ENCODE data around the gene SULF2. TPM values are rescaled to one million over a fixed set of nuclear protein-coding genes. Genes with fewer than 3 reads are reported as not detected.

The SULF2 gene
- total and polyA plus RNA-seq, 9 of the 15 experiments (the other 6 are each of a cell fraction or from before 2014, with no cell fraction given), result 0.33 TPM; not detected in 8

DNA sequence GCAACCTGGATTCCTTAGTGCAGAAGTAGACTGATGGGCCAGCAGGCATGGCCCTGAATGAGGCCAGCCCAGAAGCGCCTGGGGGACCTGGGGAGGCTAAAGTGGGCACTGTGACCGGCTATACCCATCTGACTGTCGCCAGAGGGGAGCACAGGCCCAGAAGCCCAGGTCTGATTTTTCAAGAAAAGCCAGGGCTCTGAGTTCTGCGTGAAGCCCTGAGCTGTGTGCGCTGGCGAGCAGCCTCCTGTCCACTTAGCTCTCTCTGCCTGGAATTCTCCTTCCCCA lies 111.7 kb downstream of the SULF2 start:
- in situ Hi-C loops (cut with MboI), result loop anchor here (5.0 kb wide), 1 partner anchor 944 kb away; no protein-coding TSS in a partner anchor
- Histone ChIP-seq H3K4me2 (ENCODE audit: insufficient read depth, low read length) (no peak overlapping the region), H3K9me3 (replicated peaks; ENCODE audit: control insufficient read depth, insufficient read depth, low read depth, low read length) (no peaks in the 10 kb centered on the region), H3K27me3 (ENCODE audit: control insufficient read depth in 2 of 2, insufficient read depth in 2 of 2, low read length in 2 of 2) (peaks cover 49 to 87% of the 10 kb centered on the region in 2 experiments), H4K20me1 (replicated peaks; ENCODE audit: control insufficient read depth, insufficient read depth, low read length) (peaks cover 22% of the 10 kb centered on the region), H2AFZ (ENCODE audit: low read depth, low read length) (no peak overlapping the region), H3K36me3 (ENCODE audit: control insufficient read depth, insufficient read depth, low read length) (no peaks in the 10 kb centered on the region), H3K27ac (ENCODE audit: extremely low read depth, low read depth, low read length) (no peak overlapping the region), H3K4me3 (no peak overlapping the region), H3K4me1 (replicated peaks in 1 of 2; ENCODE audit: control insufficient read depth in 2 of 2, insufficient read depth in 2 of 2, low read length in 2 of 2) (peaks cover 0 to 12% of the 10 kb centered on the region in 2 experiments; a peak in 1 of 5 replicates), H3K9ac (ENCODE audit: insufficient read depth in 1 of 2, low read depth in 2 of 2, low read length in 2 of 2) (no peak overlapping the region), H3K79me2 (ENCODE audit: control insufficient read depth, insufficient read depth, low read length) (no peaks in the 10 kb centered on the region), H3K9me1 (ENCODE audit: control insufficient read depth, insufficient read depth, low read length) (no peaks in the 10 kb centered on the region)
- POLR2A ChIA-PET, result no interaction called here
- no TSS peak for BruUV-seq (replicated peaks)
- ATAC-seq (no peak), FAIRE-seq (no peak), DNase-seq (ENCODE audit: extremely low read depth in 1 of 4, low spot score in 3 of 4) (no peak)
- TF ChIP-seq ZC3H8 (IDR thresholded peaks at IDR 0.05) (no peak), SMC3 (conservative IDR thresholded peaks at IDR 0.05; ENCODE audit: insufficient read depth, low read depth, low read length) (no peak), MTA2 (IDR thresholded peaks at IDR 0.05; ENCODE audit: low read depth) (no peak), PRMT5 (CRISPR knock-in tag; IDR thresholded peaks at IDR 0.05) (no peak), AFF1 (IDR thresholded peaks at IDR 0.05; ENCODE audit: low read depth in 1 of 2, partially characterized antibody in 2 of 2) (no peak), NONO (IDR thresholded peaks at IDR 0.05; ENCODE audit: low read depth in 2 of 2, low read length in 1 of 2) (no peak), MXI1 (IDR thresholded peaks at IDR 0.05; ENCODE audit: low read depth, low read length) (no peak), MECOM (CRISPR knock-in tag; IDR thresholded peaks at IDR 0.05) (no peak), NFYB (IDR thresholded peaks at IDR 0.05; ENCODE audit: extremely low read depth, insufficient read length) (no peak), ELF1 (tag; IDR thresholded peaks at IDR 0.05) (no peak), TAF15 (IDR thresholded peaks at IDR 0.05; ENCODE audit: low read depth, low read length) (no peak), TCF7L2 (IDR thresholded peaks at IDR 0.05; ENCODE audit: low read depth, low read length) (no peak), FOXJ3 (CRISPR knock-in tag; IDR thresholded peaks at IDR 0.05) (no peak), NR1H2 (CRISPR knock-in tag; IDR thresholded peaks at IDR 0.05) (no peak), ZNF583 (CRISPR knock-in tag; IDR thresholded peaks at IDR 0.05) (no peak)
- TF ChIP-seq, protein P1, sequence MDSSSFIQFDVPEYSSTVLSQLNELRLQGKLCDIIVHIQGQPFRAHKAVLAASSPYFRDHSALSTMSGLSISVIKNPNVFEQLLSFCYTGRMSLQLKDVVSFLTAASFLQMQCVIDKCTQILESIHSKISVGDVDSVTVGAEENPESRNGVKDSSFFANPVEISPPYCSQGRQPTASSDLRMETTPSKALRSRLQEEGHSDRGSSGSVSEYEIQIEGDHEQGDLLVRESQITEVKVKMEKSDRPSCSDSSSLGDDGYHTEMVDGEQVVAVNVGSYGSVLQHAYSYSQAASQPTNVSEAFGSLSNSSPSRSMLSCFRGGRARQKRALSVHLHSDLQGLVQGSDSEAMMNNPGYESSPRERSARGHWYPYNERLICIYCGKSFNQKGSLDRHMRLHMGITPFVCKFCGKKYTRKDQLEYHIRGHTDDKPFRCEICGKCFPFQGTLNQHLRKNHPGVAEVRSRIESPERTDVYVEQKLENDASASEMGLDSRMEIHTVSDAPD (CRISPR knock-in tag; IDR thresholded peaks at IDR 0.05), result no peak
- CTCF ChIA-PET (ENCODE audit: low intra/inter-chr PET ratio), result no interaction called here
- intact Hi-C loops (cut with micrococcal nuclease), result no loop called here
- 14% methylated on average over 6 of the region's 6 CpGs for WGBS (ENCODE audit: insufficient coverage, low coverage, missing lambda C conversion rate)
